H1 (cell line): ENCODE data around the gene PRKCH. TPM values are rescaled to one million over a fixed set of nuclear protein-coding genes. Genes with fewer than 3 reads are reported as not detected.

ENCODE experiments used
- BCL11A ChIP-seq, 2 experiments: IDR thresholded peaks; one replicate each; pipeline ENCODE4 v1.6.1; 2011; ENCODE audit warnings: low read depth in 2 of 2, low read length in 2 of 2, mild to moderate bottlenecking in 2 of 2
- CEBPB ChIP-seq: IDR thresholded peaks from 2 replicates; pipeline ENCODE4 v1.6.1; 2012; ENCODE audit warnings: low read depth, low read length
- CHD2 ChIP-seq: IDR thresholded peaks from 2 replicates; pipeline ENCODE4 v1.6.1; 2012; ENCODE audit warnings: low read length, improper control_type of control experiment
- HDAC6 ChIP-seq: IDR thresholded peaks from one replicate; pipeline ENCODE4 v1.7.1; 2012; ENCODE audit warnings: low read depth, mild to moderate bottlenecking, inconsistent platforms, low read length, moderate library complexity
- KDM5A ChIP-seq: fragments of 200-600 bp; IDR thresholded peaks from 2 replicates; pipeline ENCODE4 v1.7.1; 2012; ENCODE audit warnings: mild to moderate bottlenecking, low read length, inconsistent platforms, mixed read lengths
- NANOG ChIP-seq: IDR thresholded peaks from 2 replicates; pipeline ENCODE4 v1.6.1; 2011; ENCODE audit warnings: low read length, low read depth, mild to moderate bottlenecking, inconsistent platforms; ENCODE audit not compliant: insufficient read depth, poor library complexity, severe bottlenecking
- NRF1 ChIP-seq: IDR thresholded peaks from 2 replicates; pipeline ENCODE4 v1.6.1; 2011; ENCODE audit warnings: mild to moderate bottlenecking, low read depth, low read length, improper control_type of control experiment
- PHF8 ChIP-seq: fragments of 200-600 bp; sonication (generic); conservative IDR thresholded peaks from 2 replicates; pipeline ENCODE4 v1.7.1; 2012; ENCODE audit warnings: low read depth, mild to moderate bottlenecking, inconsistent platforms, low read length, moderate library complexity
- POLR2A ChIP-seq, 2 experiments: IDR thresholded peaks; 1 replicate in 1 of 2; 2 replicates in 1 of 2; pipeline ENCODE4 v1.6.1; 2011; ENCODE audit warnings: low read depth in 2 of 2, low read length in 2 of 2, mild to moderate bottlenecking in 2 of 2; ENCODE audit errors: control extremely low read depth in 1 of 2
- POU5F1 ChIP-seq: IDR thresholded peaks from 2 replicates; pipeline ENCODE4 v1.6.1; 2011; ENCODE audit warnings: low read depth, mild to moderate bottlenecking, low read length, moderate library complexity
- RAD21 ChIP-seq, 2 experiments: IDR thresholded peaks in 1 of 2; conservative IDR thresholded peaks in 1 of 2; 2 replicates each; pipeline ENCODE4 v1.6.1; 2011; ENCODE audit warnings: low read depth in 2 of 2, low read length in 2 of 2, improper control_type of control experiment in 1 of 2, inconsistent platforms in 1 of 2, mild to moderate bottlenecking in 1 of 2, moderate library complexity in 1 of 2
- RBBP5 ChIP-seq: IDR thresholded peaks from 2 replicates; pipeline ENCODE4 v1.7.1; 2012; ENCODE audit warnings: low read depth, mild to moderate bottlenecking, inconsistent platforms, low read length, moderate library complexity, borderline replicate concordance
- RNF2 ChIP-seq: fragments of 200-900, 300-1000 bp; sonication (generic); IDR thresholded peaks from 2 replicates; pipeline ENCODE4 v1.7.1; 2016; ENCODE audit warnings: borderline replicate concordance, low read depth, mild to moderate bottlenecking, antibody characterized with exemption, low read length; ENCODE audit not compliant: poor library complexity, severe bottlenecking; ENCODE audit errors: missing control alignments
- SAP30 ChIP-seq: fragments of 300-600 bp; sonication (generic); IDR thresholded peaks from 2 replicates; pipeline ENCODE4 v1.7.1; 2012; ENCODE audit warnings: low read length, moderate library complexity, mild to moderate bottlenecking, inconsistent platforms; ENCODE audit not compliant: insufficient read depth, insufficient replicate concordance
- SIN3A ChIP-seq, 2 experiments: IDR thresholded peaks in 1 of 2; conservative IDR thresholded peaks in 1 of 2; 2 replicates each; pipeline ENCODE4 v1.6.1; 2011 to 2012; ENCODE audit warnings: low read length in 2 of 2, improper control_type of control experiment in 1 of 2, low read depth in 1 of 2, mild to moderate bottlenecking in 1 of 2
- SP2 ChIP-seq: IDR thresholded peaks from 2 replicates; pipeline ENCODE4 v1.6.1; 2012; ENCODE audit warnings: mild to moderate bottlenecking, low read length, inconsistent platforms
- TAF7 ChIP-seq: optimal IDR thresholded peaks from 2 replicates; pipeline ENCODE3; 2011; ENCODE audit warnings: low read depth, mild to moderate bottlenecking, inconsistent platforms, low read length, moderate library complexity, borderline replicate concordance
- TBP ChIP-seq: IDR thresholded peaks from 2 replicates; pipeline ENCODE4 v1.6.1; 2011; ENCODE audit warnings: low read depth, low read length, improper control_type of control experiment
- TCF12 ChIP-seq: IDR thresholded peaks from 2 replicates; pipeline ENCODE4 v1.6.1; 2011; ENCODE audit warnings: low read depth, mild to moderate bottlenecking, low read length
- polyA plus RNA-seq, 7 experiments: library from polyadenylated mRNA; depleted of rRNA in 3 of 7; stranded (reverse) in 5 of 7; unstranded in 2 of 7; fragments of >200 nt in 5 of 7; fragments of 200-250 nt in 2 of 7; gene quantifications; 1 replicate in 5 of 7; 2 replicates in 1 of 7; 4 replicates in 1 of 7; pipeline versions ENCODE4 v1.2.1 to v1.2.3, GENCODE V29; 2011 to 2013; ENCODE audit warnings: missing spikeins in 2 of 7, mixed read lengths in 2 of 7
- total RNA-seq: library from RNA; stranded (reverse); fragmentation: NEBNext Ultra II Directional; extraction: Animal tissue kit (Norgen Biotek cat#: 25700); gene quantifications from 2 replicates; pipeline ENCODE4 v1.2.1, GENCODE V29; 2021
- TF ChIP-seq, protein P1 (sequence below): IDR thresholded peaks from 2 replicates; pipeline ENCODE4 v1.6.1; 2012; ENCODE audit warnings: inconsistent platforms
- TF ChIP-seq, protein P2 (sequence below): IDR thresholded peaks from 2 replicates; pipeline ENCODE4 v1.6.1; 2012; ENCODE audit warnings: low read length, inconsistent platforms

The PRKCH gene
- total and polyA plus RNA-seq, 2 of the 8 experiments (the other 6 are each of a cell fraction or from before 2014, with no cell fraction given): 6.4 to 7.0 TPM

- TF ChIP-seq SAP30 (no peak), KDM5A (no peak), BCL11A (IDR thresholded peaks at IDR 0.05; ENCODE audit: low read depth in 2 of 2, low read length in 2 of 2) (no peak), NANOG (no peak), POU5F1 (no peak), SIN3A (conservative IDR thresholded peaks at IDR 0.05 in 1 of 2, IDR thresholded peaks at IDR 0.05 in 1 of 2; ENCODE audit: low read depth in 1 of 2, low read length in 2 of 2) (no peak), PHF8 (no peak), TAF7 (no peak), CEBPB (0 out of 2 replicates have a peak, but pooled peaks have one; percentile 47), RBBP5 (no peak), RNF2 (no peak), TBP (0 out of 2 replicates have a peak, but pooled peaks have one; percentile 5), NRF1 (no peak), CHD2 (no peak), RAD21 (IDR thresholded peaks at IDR 0.05 in 1 of 2, conservative IDR thresholded peaks at IDR 0.05 in 1 of 2; ENCODE audit: low read depth in 2 of 2, low read length in 2 of 2) (no peak), POLR2A (IDR thresholded peaks at IDR 0.05; ENCODE audit: control extremely low read depth in 1 of 2, low read depth in 2 of 2, low read length in 2 of 2) (no peak), HDAC6 (no peak), TCF12 (no peak), SP2 (no peak)
- TF ChIP-seq, protein P1, sequence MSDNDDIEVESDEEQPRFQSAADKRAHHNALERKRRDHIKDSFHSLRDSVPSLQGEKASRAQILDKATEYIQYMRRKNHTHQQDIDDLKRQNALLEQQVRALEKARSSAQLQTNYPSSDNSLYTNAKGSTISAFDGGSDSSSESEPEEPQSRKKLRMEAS: peak; percentile 20; the same call in 1 of the 2 replicates
- TF ChIP-seq, protein P2, sequence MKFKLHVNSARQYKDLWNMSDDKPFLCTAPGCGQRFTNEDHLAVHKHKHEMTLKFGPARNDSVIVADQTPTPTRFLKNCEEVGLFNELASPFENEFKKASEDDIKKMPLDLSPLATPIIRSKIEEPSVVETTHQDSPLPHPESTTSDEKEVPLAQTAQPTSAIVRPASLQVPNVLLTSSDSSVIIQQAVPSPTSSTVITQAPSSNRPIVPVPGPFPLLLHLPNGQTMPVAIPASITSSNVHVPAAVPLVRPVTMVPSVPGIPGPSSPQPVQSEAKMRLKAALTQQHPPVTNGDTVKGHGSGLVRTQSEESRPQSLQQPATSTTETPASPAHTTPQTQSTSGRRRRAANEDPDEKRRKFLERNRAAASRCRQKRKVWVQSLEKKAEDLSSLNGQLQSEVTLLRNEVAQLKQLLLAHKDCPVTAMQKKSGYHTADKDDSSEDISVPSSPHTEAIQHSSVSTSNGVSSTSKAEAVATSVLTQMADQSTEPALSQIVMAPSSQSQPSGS: no peak
Measured at GRCh38 chr14:61537563-61538463, 216.4 kb downstream of the PRKCH start (continued).
